HG03196 (cell line): Measurements from ENCODE around the gene UBL5.
A peak's percentile ranks its signal among the peaks of the same experiment; 100 is the strongest.
"Not testable (repeated sequence)": the region's sequence is repeated elsewhere in the genome, so short reads cannot be mapped to it uniquely, and the experiment has no call there.

Experiments used
- ATAC-seq: cut with Tn5 transposase; IDR thresholded peaks from one replicate; pipeline ENCODE4 v1.9.1; 2021; ENCODE audit not compliant: unreplicated experiment

UBL5 gene

GRCh38 chr19:9811139-9811538 is 16.6 kb upstream of the UBL5 start:
- no peak for ATAC-seq

- peak; percentile 0 for ATAC-seq
Measured at GRCh38 chr19:9818175-9818733, 9.5 kb upstream of the UBL5 start.

- peak; percentile 85 for ATAC-seq
Measured at GRCh38 chr19:9818734-9819595, 8.8 kb upstream of the UBL5 start, which contains the start of gene FBXL12. TSS of gene FBXL12 (minus strand) at chr19:9819079. CDS start at chr19:9818813, 266 bp downstream.

GRCh38 chr19:9819596-9819909 is 8.2 kb upstream of the UBL5 start:
- ATAC-seq: no peak

- ATAC-seq: not testable (repeated sequence)
Measured at GRCh38 chr19:9820034-9820433, 7.7 kb upstream of the UBL5 start.

GRCh38 chr19:9823816-9824215 is 3.9 kb upstream of the UBL5 start:
- ATAC-seq: no peak

GRCh38 chr19:9828551-9829063 is 889 bp downstream of the UBL5 start:
- ATAC-seq: no peak

- no peak for ATAC-seq
Measured at GRCh38 chr19:9834307-9834725, 6.6 kb downstream of the UBL5 start.

- peak; percentile 92 for ATAC-seq
Measured at GRCh38 chr19:9834726-9835506, 7.2 kb downstream of the UBL5 start, which contains the start of gene PIN1. TSS of gene PIN1 (plus strand) at chr19:9835318. CDS start at chr19:9835345, 27 bp downstream.

- peak; percentile 14 for ATAC-seq
Measured at GRCh38 chr19:9835507-9835949, 7.8 kb downstream of the UBL5 start.

GRCh38 chr19:9836021-9836420 is 8.3 kb downstream of the UBL5 start:
- no peak for ATAC-seq

GRCh38 chr19:9838324-9838723 is 10.6 kb downstream of the UBL5 start:
- ATAC-seq: no peak

GRCh38 chr19:9839415-9839814 is 11.7 kb downstream of the UBL5 start:
- ATAC-seq: no peak

GRCh38 chr19:9842834-9843625 is 15.3 kb downstream of the UBL5 start:
- ATAC-seq: no peak

- not testable (repeated sequence) for ATAC-seq
Measured at GRCh38 chr19:9843626-9844273, 16.0 kb downstream of the UBL5 start.

- no peak for ATAC-seq
Measured at GRCh38 chr19:9847087-9847671, 19.5 kb downstream of the UBL5 start.

- ATAC-seq: no peak
Measured at GRCh38 chr19:9848060-9848459, 20.3 kb downstream of the UBL5 start.

- ATAC-seq: no peak
Measured at GRCh38 chr19:9848762-9849161, 21.0 kb downstream of the UBL5 start.

- no peak for ATAC-seq
Measured at GRCh38 chr19:9849791-9850190, 22.1 kb downstream of the UBL5 start.
